Suppressor macrophage treated with lipopolysaccharide for 4 hours (primary cell): ENCODE results near the gene MEF2D.

Experiments
- DNase-seq: peaks from one replicate; pipeline ENCODE4 v3.0.0-alpha.2; 2020

Gene MEF2D

DNA sequence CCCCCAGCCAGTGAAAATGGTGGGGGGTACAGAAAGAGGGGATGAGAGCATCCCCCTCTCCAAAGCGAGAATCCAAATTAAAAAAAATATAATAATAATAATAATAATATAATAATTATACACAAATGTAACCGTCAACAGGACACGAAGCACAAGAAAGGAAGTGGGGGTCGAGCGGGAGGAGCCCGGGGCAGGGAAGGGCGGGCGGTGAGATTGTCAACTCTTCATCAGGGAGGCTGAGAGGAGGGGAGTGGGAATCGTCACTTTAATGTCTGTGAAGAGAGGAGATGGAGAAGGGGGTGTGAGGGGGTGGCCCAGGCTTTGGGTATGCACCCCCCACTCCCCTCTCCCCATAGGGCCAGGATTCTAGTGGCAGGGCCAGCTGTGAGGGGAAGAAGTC is 33.2 kb downstream of the MEF2D start:
- DNase-seq, result no peak

- DNase-seq, result no peak
These were observed 34.7 kb downstream of the MEF2D start for GRCh38 chr1:156465747-156466365.

GRCh38 chr1:156464825-156465452 is 35.6 kb downstream of the MEF2D start:
- no peak for DNase-seq

GRCh38 chr1:156464335-156464734 is 36.2 kb downstream of the MEF2D start:
- no peak for DNase-seq

DNA sequence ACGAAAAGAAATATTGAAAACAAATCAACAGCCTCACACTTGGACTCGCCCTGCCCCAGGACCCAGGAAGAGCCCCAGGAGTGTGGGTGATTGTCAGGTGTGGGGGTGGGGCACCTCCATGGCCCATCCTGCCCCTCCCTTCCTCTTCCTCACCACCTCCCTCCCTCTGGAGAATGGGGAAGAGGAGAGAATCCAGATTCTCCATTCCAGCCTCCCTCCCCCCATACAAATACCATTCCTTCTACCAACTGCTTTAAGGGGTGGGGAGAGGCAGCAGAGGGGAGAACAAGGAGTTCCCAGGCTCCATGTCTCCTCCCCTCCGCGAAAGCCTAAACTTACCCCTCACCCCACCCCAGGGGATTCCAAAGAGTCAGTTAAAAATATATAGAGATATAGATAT is 36.7 kb downstream of the MEF2D start:
- no peak for DNase-seq

DNA sequence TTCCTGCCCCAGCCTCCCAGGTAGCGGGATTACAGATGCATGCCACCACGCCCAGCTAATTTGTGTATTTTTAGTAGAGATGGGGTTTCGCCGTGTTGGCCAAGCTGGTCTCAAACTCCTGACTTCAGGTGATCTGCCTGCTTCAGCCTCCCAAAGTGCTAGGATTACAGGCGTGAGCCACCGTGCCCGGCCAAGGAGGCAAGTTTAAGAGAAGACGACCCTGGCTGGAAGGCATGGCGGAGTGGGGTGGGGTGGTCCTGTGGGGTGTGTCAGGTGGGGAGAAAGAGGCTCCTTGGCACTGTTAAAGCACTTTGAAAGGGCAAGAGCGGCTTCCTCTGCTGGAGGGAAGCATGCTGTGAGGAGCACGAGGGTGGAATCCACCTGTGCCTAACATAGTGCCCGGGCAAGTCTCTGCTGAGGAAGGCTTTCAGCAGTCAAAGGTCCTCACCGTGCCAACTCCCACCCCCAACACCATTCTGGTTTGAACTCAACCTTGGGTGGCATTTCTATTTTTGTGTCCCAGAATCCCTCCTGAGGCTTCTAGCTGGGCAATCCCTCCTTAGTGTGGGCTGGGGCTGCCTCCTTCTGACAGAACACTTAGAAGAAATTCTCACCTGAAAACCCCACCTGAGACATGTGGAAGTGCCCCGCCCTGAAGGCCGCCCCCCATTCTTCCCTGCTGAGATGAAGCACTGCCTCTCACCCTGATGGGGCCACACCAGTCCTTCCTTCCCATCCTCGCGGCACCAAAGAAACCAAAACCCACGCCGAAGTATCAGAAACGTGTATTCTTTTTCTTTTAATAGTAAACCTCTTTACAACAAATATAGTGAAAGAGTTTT is 37.4 kb downstream of the MEF2D start:
- DNase-seq, result no peak

- no peak for DNase-seq
These were observed 38.6 kb downstream of the MEF2D start for GRCh38 chr1:156461781-156462647.

- DNase-seq, result no peak
These were observed 39.5 kb downstream of the MEF2D start for GRCh38 chr1:156461109-156461508.

DNA sequence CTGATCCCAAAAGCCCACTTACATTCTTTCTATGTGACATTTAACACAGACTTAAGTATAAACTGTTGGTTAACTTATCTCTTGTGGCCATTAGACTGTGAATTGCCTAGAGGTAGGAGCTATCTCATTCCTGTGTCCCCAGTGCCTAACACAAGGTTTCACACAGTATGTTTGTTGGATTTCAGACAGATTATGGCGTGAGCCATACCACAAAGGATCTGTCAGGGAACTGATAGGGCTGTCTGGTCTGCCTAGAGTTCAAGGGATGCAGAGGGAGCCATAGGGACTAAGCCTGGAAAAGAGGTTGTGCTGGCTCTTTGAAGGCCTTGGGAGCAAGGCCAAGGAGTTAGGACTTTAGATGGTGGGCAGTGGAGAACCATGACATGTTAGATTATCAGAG is 40.0 kb downstream of the MEF2D start:
- no peak for DNase-seq

DNA sequence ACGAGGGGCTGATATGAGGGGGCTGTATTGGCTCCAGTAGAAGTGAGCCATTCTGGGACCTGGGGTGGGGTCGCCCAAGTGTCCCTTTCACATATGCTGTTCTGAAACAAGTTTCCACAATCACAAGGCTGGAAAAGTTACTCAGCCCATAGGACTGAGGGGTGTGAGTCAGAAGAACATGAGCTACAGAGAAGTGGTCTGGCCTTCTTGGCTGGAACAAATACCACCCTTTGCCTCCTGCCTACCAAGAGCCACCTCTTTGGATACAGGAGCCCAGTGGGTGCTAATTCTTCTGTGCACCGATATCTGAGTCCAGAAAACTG is 42.4 kb downstream of the MEF2D start:
- DNase-seq, result peak; percentile 76

- peak; percentile 99 for DNase-seq
These were observed 43.7 kb downstream of the MEF2D start for GRCh38 chr1:156456625-156457465.

DNA sequence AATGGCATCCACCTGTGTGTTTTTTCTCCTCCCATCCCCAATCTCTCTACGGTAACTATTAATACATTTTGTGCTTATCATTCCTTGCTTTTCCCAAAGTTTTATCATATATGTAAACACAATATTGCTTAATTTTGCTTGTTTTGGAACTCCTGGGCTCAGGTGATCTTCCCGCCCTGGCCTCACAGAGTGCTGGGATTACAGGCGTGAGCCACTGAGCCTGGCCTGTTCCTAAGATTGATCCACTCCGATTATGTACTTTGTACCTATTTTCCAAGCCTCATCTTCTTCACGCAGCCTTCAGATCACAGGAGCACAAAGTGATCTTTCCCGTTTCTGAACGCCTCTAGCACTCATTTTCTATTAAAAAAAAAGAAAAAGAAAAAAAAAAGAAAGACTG is 45.2 kb downstream of the MEF2D start:
- DNase-seq, result no peak

DNA sequence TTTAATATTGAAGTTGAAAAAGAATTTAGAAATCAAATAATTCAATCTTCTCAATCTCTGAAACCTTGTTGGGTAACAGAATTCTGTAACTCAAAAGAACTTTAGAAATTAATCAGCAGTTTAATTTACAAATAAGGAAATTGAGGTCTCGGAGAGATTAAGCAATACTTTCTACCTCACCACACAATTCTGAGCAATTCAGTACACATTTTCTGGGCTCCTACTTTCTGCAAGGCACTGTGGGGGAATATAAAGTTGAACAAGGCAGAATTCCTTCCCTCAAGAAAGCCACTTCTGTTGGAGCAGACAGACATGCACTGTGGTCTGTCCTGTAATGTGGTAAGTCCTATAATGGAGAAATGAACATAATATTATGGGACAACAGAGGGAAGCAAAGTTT is 47.7 kb downstream of the MEF2D start:
- DNase-seq, result peak; percentile 60

GRCh38 chr1:156451505-156452160 is 48.9 kb downstream of the MEF2D start:
- DNase-seq, result no peak

DNA sequence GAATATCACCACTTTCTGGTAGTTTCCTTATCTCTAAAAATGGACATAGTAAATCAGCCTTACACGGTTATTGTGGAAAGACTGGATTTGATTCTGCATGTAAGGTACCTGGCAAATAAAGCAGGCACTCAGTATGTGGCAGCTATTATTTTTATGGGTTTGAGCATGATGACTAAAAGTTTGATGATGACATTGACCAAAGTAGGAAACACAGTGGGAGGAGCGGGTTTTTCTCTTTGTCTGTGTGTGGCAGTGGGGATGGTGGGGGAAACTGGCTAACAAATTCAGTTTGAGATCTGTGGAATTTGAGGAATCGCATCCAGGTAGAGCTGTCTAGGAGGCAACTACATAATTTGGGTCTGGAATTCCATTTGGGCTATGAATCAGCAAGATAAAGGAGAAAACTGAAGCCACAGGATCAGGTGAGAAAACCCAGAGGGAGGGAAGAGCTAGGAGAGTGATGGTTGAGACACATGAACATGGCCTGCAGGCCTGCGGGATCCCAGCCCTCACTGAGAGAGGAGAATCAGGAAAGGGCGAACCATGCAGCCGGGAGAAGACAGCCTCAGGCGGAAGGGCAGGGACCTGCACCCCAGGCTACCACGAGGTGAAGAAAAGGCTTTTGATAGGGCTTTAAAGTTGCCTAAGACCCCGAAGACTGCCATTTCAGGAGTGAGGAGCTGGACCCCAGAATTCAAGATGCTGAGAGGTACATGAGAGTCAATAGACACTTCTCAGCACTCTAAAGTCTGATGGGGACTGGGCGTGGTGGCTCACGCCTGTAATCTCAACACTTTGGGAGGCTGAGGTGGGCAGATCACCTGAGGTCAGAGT is 52.2 kb downstream of the MEF2D start:
- no peak for DNase-seq

DNA sequence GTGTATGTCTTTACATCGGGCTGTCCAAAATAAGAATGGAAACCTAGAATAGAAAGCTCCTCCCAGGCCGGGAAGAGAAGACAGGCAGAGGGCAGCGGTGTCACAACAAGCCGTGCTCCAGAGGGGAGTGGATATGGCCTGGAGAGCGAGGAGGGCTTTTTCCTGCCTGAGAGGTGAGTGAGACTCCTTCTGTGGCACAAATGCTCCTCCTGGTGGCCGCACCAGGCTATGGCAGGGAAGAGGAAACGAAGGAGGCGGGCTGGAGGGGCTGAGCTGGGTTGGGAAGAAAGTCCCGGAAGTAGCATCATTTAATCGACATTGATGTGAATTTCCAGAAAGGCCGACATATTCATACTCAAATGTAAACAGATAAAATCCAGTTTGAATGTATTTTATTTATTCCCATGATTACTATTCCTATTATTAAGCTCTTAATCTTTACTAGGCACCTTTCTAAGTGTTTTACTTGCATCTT is 54.7 kb downstream of the MEF2D start:
- DNase-seq, result peak; percentile 86

DNA sequence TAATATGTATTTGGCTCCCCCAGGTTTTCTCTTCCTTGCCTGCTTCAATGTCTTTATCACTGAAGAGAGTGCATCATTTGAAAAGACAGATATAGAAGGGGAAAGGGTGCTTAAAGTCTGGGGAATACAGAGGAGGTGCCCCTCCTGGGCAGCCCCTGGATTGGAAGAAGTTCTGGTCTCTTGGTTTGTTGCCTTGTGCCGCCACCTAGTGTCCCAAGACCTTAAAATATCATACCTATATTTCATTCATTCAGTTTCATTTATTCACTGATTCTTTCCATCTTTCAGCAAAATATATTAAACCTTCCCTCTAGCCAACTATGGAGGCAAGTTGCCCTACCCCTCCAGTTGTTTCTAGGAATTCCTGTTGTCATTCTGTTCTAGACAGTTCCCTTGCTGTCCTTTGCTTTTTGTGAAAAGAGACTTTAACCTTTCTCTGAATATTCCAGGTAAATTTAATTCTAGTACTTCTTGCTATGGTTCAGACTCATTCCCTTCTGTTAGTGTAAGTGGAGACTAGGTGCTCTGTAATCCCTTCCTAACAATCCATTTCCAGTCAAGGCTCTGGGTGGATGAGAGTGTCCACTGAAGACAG is 56.1 kb downstream of the MEF2D start:
- DNase-seq, result peak; percentile 55

DNA sequence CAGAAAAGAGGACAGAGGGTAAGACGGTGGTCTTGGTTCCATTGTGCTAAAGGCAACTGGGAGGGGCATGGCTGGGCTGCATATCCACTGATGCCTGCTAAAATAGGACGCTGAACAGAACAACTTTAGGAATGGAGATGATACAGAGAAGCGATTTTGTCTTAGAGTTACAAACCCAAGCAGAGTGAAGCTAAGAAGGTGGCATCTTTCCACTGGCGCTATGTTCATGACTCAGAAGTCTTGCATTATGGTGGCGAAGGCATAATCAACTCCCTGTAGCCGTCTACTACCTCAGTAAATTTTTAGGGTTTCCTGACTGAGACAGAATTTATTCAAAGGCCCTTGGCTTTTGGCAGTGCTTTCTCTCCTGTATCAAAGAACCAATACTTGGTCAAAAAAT is 57.3 kb downstream of the MEF2D start:
- DNase-seq, result no peak

DNA sequence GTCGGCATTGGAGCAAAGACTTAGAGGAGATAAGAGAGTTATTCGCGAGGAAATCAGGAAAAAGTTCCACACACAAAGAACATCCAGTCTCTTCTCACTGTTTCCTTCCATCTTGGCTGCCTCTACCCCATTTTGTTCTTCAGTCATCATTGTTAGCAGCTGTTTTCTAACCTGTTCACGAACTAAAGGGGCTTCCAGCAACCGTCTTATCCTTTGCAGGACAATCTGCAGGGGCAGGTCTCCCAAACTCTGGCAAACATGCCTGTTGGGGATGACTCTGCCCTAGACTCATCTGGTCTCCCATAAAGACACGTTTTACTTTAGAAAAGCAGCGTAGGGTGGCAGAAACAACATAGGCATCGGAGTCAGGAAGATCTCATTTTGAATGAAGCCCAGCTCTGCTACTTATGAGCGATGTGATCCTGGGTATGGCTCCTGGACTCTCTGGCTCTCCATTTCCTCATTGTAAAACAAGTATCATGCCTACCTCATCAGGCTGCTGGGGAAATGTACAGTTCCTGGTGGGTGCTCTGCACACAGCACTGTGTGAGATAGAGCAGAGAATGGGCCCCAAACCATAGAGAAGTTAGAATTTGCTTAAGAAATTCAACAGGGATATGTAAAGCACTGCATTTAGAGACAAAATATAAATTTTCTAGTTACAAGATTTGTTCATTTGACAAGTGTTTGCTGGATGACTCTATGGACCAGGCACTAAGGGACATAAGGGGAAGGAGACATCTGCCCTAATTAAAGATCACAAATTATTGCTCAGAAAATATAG is 59.7 kb downstream of the MEF2D start:
- DNase-seq, result no peak
